GM19438 (cell line): ENCODE data around the gene PKHD1.

Experiments
- ATAC-seq: cut with Tn5 transposase; IDR thresholded peaks from one replicate; pipeline ENCODE4 v1.9.1; 2021; ENCODE audit warnings: low read depth; ENCODE audit not compliant: unreplicated experiment

Gene PKHD1

GRCh38 chr6:51578994-51579393 is 508.4 kb downstream of the PKHD1 start:
- no peak for ATAC-seq

GRCh38 chr6:51578362-51578761 is 509.1 kb downstream of the PKHD1 start:
- ATAC-seq = no peak

GRCh38 chr6:51574040-51574439 is 513.4 kb downstream of the PKHD1 start:
- no peak for ATAC-seq

- ATAC-seq = no peak
Observed at GRCh38 chr6:51571168-51571567, 516.2 kb downstream of the PKHD1 start.

GRCh38 chr6:51570168-51570921 is 517.1 kb downstream of the PKHD1 start:
- ATAC-seq = no peak

- no peak for ATAC-seq
Observed at GRCh38 chr6:51569594-51569993, 517.8 kb downstream of the PKHD1 start.

GRCh38 chr6:51568771-51569170 is 518.6 kb downstream of the PKHD1 start:
- ATAC-seq = no peak

GRCh38 chr6:51565472-51565871 is 521.9 kb downstream of the PKHD1 start:
- no peak for ATAC-seq
